Ureter (tissue), 1 donor: ENCODE results near the gene SMARCD3. TPM values are rescaled to one million over a fixed set of nuclear protein-coding genes. Genes with fewer than 3 reads are reported as not detected.

Source experiments
- DNase-seq: peaks from one replicate; pipeline ENCODE4 v3.0.0-alpha.2; 2020; ENCODE audit warnings: low spot score
- total RNA-seq: library from RNA; stranded (reverse); gene quantifications from one replicate; pipeline ENCODE4 v1.2.4, GENCODE V29; 2023
- donor health status: DM: yes; HTN: yes; CAD: no.

Gene SMARCD3
- total RNA-seq, 1 donor from 2014 or later = 67.4 TPM

DNA sequence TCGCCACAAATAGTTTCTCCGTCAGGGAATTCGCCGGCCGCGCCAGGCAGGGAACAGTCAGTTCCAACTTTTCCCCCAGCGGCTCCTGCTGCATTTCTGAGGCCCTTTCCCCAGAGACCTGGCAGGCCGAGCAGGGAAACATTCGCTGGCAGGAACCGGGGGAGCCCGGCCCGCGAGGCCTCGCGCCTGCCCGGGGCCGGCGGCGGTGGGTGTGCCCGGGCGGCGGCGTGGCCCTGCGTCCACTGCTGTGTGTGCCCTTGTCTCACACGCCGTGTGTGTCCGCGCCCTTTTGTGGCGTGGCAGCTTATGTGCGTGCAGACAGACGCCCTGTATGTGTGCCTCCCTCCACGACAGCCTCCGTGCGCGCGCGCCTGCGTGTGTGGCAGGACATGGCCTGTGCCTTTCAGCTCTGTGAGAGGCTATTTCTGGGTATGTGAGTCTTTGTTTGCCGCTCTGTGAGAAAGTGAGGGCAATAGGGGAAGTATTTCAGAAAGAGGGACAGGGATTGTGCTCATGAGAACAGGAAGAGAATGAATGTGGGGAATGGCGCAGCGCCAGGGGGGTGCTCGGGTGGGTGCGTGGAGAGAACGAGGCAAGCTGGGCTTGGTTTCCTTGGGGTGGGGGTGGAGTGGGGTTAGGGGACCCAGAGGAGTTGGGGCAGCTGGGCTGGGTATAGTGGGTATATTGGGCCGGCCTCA is 689 bp upstream of the SMARCD3 start:
- DNase-seq = peak; percentile 73

DNA sequence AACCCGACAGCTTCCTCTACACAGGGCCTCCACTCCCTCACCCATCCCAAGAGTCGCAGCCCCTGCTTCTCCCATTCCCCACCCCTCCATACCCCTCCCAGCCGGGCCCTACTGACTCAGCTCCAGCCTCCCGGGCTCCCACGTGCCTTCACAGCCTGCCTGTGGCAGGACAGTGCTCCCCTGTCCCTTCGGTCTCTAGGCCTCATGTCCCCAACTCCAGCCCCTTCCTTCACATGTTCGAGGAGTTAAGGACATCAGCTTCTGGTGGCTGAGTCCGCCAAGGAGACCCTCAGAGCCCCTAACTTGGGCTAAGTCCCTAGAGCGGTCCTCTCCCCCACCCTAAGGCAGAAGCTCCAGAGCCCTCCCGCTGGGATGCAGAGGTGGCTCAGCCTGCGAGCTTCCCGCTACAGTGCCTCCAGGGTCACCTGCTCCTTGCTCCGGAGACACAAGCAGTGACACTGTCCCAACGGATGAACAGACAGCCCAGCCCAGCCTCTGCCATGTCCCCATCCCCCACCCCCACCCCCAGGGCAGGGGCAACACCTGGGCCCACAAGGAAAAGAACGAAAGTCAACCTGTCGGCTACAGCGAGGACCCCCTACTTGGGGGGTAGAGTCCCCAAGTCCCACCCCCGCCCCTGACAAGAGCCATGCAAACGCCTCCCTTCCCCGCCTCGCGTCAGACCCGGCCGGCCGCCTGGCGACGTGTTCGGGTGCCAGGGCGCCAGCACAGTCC is 716 bp downstream of the SMARCD3 start:
- no peak for DNase-seq

DNA sequence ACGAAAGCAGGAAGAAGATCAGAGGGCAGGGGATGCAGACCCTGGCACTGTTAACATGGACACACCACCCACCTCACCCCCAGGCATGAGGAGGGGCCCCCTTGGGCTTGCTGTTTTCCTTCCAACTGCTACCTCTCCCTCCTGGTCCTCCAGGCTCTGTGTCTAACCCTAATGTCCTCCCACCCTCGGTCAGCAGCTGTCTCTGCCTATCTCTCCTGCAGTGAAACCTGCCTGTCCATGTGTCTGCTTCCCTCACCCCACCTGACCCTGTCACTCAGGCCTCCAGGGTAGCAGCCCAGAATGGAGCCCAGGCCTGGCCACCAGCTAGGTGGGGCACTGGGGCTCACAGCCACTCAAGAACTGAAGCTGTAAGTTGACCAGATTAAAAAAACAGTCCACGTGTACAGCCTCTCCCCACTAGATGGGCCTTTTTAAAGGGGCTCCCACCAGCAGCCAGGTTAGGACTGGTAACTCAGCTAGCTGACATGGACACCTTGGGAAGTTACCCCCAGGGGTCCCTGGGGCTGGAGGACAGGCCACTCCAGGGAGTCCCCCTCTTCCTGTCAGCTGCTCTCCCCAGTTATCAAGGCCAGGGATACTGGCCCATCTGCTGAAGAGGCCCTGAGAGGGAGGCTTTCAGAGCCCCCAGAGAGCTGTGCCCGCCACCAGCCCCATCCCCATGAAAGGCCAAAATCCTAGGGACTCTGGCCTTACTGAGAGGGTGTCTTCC is 1.5 kb downstream of the SMARCD3 start:
- no peak for DNase-seq

DNA sequence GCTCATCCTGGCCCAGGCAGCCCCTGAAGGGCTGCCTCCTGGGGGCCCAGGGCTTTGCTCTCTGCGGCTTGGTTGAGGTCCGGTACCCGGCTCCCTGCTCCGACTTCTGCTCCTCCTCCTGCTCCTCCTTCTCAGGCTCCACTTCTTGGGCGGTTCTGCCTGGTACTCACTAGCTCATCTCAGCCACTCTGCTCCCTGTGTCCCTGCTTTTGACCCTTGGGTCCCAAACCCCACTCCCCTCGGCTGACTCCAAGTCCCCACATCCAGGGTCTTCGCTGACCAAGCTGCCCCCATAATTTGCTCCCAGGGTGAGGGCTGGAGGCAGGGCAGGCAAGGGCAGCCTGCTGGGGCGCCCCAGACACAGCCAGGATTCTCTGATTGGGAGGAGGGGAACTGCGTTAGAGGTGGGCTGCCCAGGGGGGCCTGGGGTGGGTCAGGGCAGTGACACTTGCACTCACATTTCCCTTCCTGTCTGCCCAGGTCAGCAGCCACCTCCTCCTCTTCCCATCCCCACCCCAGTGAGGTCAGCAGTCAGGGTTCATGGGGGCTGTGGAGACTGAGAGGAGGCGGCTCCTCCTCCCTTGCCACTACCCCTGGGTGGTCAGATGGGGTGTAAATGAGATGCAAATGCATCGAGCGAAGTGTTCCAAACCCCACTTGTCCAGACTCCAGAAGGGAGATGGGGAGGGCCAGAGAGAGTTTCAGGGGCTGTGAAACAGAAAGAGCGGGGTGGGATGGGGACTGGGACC is 2.2 kb downstream of the SMARCD3 start:
- DNase-seq = no peak

GRCh38 chr7:151245360-151246101 is 3.0 kb downstream of the SMARCD3 start:
- no peak for DNase-seq

DNA sequence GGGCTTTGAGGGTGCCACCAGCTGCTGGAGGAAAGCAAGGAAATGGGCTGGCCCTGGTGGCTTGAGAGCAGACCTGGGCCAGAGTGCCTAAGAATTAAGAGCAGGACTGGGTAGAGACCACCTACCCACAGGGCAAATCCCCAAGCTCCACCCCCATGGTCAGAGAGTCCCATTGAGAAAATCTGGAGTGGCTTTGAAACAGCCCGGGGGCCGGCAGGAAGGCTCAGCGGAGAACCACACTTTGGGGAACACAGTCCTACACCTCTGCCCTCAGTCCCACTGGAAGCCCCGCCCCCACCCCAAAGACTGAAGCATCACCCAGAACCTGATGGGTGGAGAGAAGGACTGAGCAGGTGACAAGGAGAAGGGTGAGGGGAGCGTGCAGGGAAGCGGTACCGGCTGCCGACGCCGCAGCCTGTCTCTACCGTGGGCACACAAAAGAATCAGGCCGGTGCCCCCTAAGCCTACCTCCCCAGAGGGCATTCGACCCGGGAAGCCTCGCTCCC is 3.6 kb downstream of the SMARCD3 start:
- DNase-seq = no peak

DNA sequence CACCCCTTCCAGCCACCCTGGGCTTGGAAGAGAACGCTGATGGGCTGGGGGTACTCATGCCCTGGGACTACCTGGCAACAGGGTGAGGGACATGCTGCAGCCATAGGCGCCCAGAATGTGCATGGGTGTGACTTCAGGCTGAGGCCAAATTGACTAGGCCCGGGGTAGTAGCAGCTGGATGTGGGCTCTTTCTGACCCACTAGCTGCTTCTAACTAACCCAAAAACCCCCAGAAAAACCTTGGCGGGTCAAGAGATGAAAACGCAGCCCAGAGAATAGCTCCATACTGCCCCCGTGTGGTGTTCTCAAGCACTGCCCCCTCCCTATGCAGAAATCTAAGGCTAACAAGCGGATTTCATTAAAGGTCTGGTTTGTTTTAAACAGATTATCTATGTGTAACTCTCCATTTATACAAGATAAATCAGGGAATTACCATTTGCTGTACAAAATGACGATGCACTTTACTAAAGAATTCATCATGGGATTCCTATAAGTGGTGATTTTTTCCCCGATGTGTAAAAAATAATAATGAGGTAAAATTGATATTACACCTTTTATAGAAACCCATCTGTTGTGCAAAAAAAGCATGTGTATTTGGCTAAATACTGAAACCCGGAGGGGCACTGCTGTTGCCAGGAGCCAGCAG is 4.2 kb downstream of the SMARCD3 start:
- no peak for DNase-seq

GRCh38 chr7:151243408-151244195 is 4.9 kb downstream of the SMARCD3 start:
- no peak for DNase-seq

GRCh38 chr7:151243045-151243349 is 5.5 kb downstream of the SMARCD3 start:
- DNase-seq = no peak

GRCh38 chr7:151242159-151243044 is 6.1 kb downstream of the SMARCD3 start:
- no peak for DNase-seq

DNA sequence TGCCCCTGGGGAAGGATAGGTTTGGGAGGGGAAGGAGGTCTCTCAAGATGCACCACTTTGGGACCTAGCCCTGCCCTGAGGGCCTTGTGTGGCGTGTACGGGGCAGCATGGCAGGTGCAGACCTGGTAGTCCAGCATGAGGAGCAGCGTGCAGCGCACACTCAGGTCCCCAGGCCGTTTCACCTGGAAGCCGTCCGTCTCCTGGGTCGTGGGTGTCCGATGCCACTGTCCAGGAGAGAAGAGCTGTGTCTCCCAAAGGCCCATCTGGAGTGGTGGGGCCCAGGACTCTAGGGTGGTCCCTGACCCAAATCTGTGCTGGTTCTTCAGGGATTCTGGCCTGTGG is 6.8 kb downstream of the SMARCD3 start:
- no peak for DNase-seq

DNA sequence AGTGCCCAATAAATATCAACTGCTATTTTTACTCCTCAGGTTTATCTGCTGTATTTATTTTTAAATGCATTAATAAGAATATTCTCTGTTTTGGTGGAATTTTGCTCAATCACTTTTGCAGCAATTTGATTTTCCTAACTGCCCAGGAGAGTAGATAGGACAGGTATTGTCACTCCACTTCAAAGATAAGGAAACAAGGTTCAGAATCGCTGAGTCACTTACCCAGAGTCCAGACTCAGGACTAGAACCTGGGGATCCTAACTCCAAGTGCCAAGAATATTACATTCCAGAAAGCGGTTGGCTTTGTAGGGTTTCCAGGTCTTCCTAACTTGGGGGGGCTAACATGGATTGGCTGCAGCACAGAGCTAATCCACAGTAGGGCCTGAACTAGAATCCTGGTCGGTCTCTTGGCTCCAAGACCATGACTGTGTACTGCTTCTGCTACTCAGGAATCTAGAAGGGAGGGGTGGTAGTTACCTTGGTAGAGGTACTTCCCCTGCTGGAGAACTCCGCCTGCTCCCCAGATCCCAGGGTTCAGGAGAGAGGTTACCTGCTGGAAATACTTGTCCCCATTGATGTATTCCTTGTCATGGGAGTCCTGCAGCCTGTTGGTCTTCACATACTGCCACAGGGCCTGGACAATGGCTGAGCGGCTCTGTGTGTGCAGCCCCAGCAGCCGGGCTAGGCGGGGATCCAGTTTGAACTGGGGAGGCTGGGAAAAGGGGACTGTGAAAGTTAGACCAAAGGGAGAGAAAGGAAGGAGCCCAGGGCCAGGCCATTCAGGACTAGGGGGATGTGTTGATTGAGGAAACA is 7.3 kb downstream of the SMARCD3 start:
- DNase-seq = no peak

GRCh38 chr7:151240536-151240935 is 8.0 kb downstream of the SMARCD3 start:
- no peak for DNase-seq

DNA sequence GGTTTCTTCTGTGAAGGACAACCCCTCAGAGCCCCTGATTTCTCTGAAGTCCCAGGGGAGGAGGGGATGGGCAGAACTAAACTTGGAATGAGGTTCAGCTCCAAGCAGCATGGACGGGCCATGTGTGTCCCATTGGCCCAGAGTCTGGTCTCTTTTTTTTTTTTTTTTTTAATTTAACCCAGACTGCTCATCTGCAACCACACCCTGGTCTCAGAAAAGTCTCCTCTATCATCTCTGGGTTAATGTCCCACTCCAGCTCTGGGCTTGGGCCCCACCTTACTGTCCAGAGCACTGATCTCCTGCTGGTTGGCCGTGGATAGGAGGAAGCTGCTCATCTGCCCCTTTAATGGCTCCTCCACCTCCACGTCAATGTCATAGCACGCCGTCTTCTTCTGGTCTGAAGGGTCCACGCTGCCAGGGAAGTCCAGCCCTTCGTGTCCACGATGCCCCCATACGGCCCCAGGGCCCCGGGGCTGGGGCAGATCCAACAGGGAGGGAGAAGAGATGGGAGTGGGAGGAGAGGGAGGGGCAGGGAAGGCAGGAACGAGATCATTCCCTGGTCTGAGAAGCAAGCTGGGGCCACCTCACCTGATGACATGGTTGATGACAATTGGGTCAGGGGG is 8.5 kb downstream of the SMARCD3 start:
- no peak for DNase-seq

GRCh38 chr7:151238924-151239836 is 9.3 kb downstream of the SMARCD3 start:
- DNase-seq = no peak

DNA sequence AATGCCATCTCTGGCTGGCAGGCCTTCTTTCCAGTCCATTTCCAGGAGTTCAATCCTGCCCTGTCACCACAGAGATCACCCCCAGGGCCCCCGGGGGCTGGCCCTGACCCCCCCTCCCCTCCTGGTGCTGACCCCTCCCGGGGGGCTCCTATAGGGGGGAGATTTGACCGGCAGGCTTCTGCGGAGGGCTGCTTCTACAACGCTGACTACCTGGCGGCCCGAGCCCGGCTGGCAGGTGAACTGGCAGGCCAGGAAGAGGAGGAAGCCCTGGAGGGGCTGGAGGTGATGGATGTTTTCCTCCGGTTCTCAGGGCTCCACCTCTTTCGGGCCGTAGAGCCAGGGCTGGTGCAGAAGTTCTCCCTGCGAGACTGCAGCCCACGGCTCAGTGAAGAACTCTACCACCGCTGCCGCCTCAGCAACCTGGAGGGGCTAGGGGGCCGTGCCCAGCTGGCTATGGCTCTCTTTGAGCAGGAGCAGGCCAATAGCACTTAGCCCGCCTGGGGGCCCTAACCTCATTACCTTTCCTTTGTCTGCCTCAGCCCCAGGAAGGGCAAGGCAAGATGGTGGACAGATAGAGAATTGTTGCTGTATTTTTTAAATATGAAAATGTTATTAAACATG is 10.2 kb downstream of the SMARCD3 start:
- no peak for DNase-seq
